Upper lobe of left lung (tissue), 6 donors: Measurements from ENCODE around the gene PRSS57. TPM values are rescaled to one million over a fixed set of nuclear protein-coding genes. Genes with fewer than 3 reads are reported as not detected.

Source experiments
- ATAC-seq, 2 donors: fragments of 200-7000 bp; cut with Tn5 transposase; one replicate each; pipeline ENCODE4 v1.9.1; 2022; ENCODE audit warnings: mild to moderate bottlenecking in 2 of 2, moderate library complexity in 2 of 2; ENCODE audit not compliant: low FRiP score in 2 of 2
- DNase-seq, 2 donors: peaks; one replicate each; pipeline ENCODE4 v3.0.0-alpha.2; 2019 to 2020
- H3K27ac ChIP-seq, 4 donors: fragments of 200-600 bp; sonication (generic); one replicate each; pipeline ENCODE4 v1.5.1; 2016 to 2019
- H3K27me3 ChIP-seq, 4 donors: fragments of 200-600 bp; sonication (generic); one replicate each; pipeline ENCODE4 v1.5.1; 2017 to 2019
- H3K36me3 ChIP-seq, 4 donors: fragments of 200-600 bp; sonication (generic); one replicate each; pipeline ENCODE4 v1.5.1; 2016 to 2019
- H3K4me1 ChIP-seq, 4 donors: fragments of 200-600 bp; sonication (generic); one replicate each; pipeline ENCODE4 v1.5.1; 2018 to 2019
- H3K4me3 ChIP-seq, 4 donors: fragments of 200-600 bp; sonication (generic); one replicate each; pipeline ENCODE4 v1.5.1; 2017 to 2019; ENCODE audit warnings: mild to moderate bottlenecking in 2 of 4, moderate library complexity in 1 of 4
- H3K9me3 ChIP-seq, 4 donors: fragments of 200-600 bp; sonication (generic); one replicate each; pipeline ENCODE4 v1.5.1; 2018 to 2019
- CTCF ChIP-seq, 6 experiments: fragments of 450-650 bp in 4 of 6; fragments of 200-600 bp in 2 of 6; sonication (generic) in 2 of 6; IDR thresholded peaks; one replicate each; pipeline ENCODE4 v1.5.1; 2016 to 2019; ENCODE audit warnings: antibody characterized with exemption in 6 of 6
- EP300 ChIP-seq, 4 donors: sonication (generic); formaldehyde crosslinking; IDR thresholded peaks; one replicate each; pipeline ENCODE4 v1.5.1; 2017; ENCODE audit warnings: antibody characterized with exemption in 4 of 4, control low read depth in 2 of 4
- POLR2A ChIP-seq, 4 donors: fragments of 450-650 bp; IDR thresholded peaks; one replicate each; pipeline ENCODE4 v1.5.1; 2016 to 2017; ENCODE audit warnings: antibody characterized with exemption in 4 of 4, mild to moderate bottlenecking in 2 of 4
- POLR2AphosphoS5 ChIP-seq, 2 donors: sonication (generic); formaldehyde crosslinking; IDR thresholded peaks; one replicate each; pipeline ENCODE4 v1.5.1; 2017; ENCODE audit warnings: antibody characterized with exemption in 2 of 2
- WGBS, 2 donors: methylation state at CpG; one replicate each; pipeline ENCODE4 v1.1.5; 2017 to 2018; 5-methylcytosine and 5-hydroxymethylcytosine counted together
- total RNA-seq, 6 donors: library from RNA; depleted of rRNA in 4 of 6; stranded (reverse); fragments of >200 nt in 4 of 6; gene quantifications; one replicate each; pipeline versions ENCODE4 v1.1.0 to v1.2.1, GENCODE V29; 2016 to 2021
- donor health status: DM: no; HTN: no; CAD: no; lungs with moderate emphysema.
- donor health status: DM: no; HTN: yes; CAD: no; lungs with severe emphysema.

The PRSS57 gene
- total RNA-seq, 6 donors from 2014 or later = 0.37 to 0.46 TPM; not detected in 4

- H3K27ac ChIP-seq = no peak overlapping the region
- H3K9me3 ChIP-seq = no peaks in the 10 kb centered on the region
- no peak overlapping the region for H3K4me3 ChIP-seq
- DNase-seq = no peak
- no peaks in the 10 kb centered on the region for H3K27me3 ChIP-seq
- WGBS, 2 donors = 84 to 87% methylated on average over 19 to 27 of the region's 28 CpGs
- H3K36me3 ChIP-seq = peaks cover 15 to 53% (median 47%) of the 10 kb centered on the region in 4 donors
- TF ChIP-seq EP300 (IDR thresholded peaks at IDR 0.05) = no peak
- TF ChIP-seq POLR2A (IDR thresholded peaks at IDR 0.05) = no peak
- no peak for TF ChIP-seq POLR2AphosphoS5 (IDR thresholded peaks at IDR 0.05)
- TF ChIP-seq CTCF (IDR thresholded peaks at IDR 0.05) = no peak
- no peak for ATAC-seq
- peaks cover 4 to 9% (median 4%) of the 10 kb centered on the region in 4 donors for H3K4me1 ChIP-seq
Measured at GRCh38 chr19:644363-644762, 50.9 kb downstream of the PRSS57 start.

- DNase-seq (peak in 1 of 2 donors; percentile 75), ATAC-seq (no peak)
- H3K27ac ChIP-seq = no peak overlapping the region
- H3K27me3 ChIP-seq = no peaks in the 10 kb centered on the region
- WGBS, 2 donors = 89 to 92% methylated on average over 21 to 24 of the region's 24 CpGs
- peaks cover 15 to 47% (median 41%) of the 10 kb centered on the region in 4 donors for H3K36me3 ChIP-seq
- no peak overlapping the region for H3K4me3 ChIP-seq
- no peaks in the 10 kb centered on the region for H3K9me3 ChIP-seq
- peaks cover 10 to 15% (median 11%) of the 10 kb centered on the region in 4 donors for H3K4me1 ChIP-seq
- TF ChIP-seq CTCF (IDR thresholded peaks at IDR 0.05) (no peak), POLR2A (IDR thresholded peaks at IDR 0.05) (no peak), EP300 (IDR thresholded peaks at IDR 0.05) (no peak), POLR2AphosphoS5 (IDR thresholded peaks at IDR 0.05) (no peak)
Measured at GRCh38 chr19:643736-644135, 51.5 kb downstream of the PRSS57 start.

- TF ChIP-seq POLR2AphosphoS5 (IDR thresholded peaks at IDR 0.05) (no peak), CTCF (IDR thresholded peaks at IDR 0.05) (no peak), EP300 (IDR thresholded peaks at IDR 0.05) (no peak), POLR2A (IDR thresholded peaks at IDR 0.05) (no peak)
- peaks cover 11 to 40% (median 34%) of the 10 kb centered on the region in 4 donors for H3K36me3 ChIP-seq
- no peaks in the 10 kb centered on the region for H3K27me3 ChIP-seq
- ATAC-seq = no peak
- peaks cover 12 to 19% (median 14%) of the 10 kb centered on the region in 4 donors for H3K4me1 ChIP-seq
- H3K9me3 ChIP-seq = no peaks in the 10 kb centered on the region
- H3K4me3 ChIP-seq = no peak overlapping the region
- H3K27ac ChIP-seq = no peak overlapping the region
- peak in 1 of 2 donors; percentile 84 for DNase-seq
- 86 to 96% methylated on average over 27 to 67 of the region's 70 CpGs for WGBS, 2 donors
Measured at GRCh38 chr19:642767-643727, 52.2 kb downstream of the PRSS57 start.

GRCh38 chr19:641702-642101 is 53.5 kb downstream of the PRSS57 start:
- Histone ChIP-seq H3K27ac (no peak overlapping the region), H3K27me3 (no peaks in the 10 kb centered on the region), H3K36me3 (peaks cover 0 to 26% (median 20%) of the 10 kb centered on the region in 4 donors), H3K4me1 (peaks cover 12 to 19% (median 14%) of the 10 kb centered on the region in 4 donors), H3K9me3 (no peaks in the 10 kb centered on the region), H3K4me3 (no peak overlapping the region)
- DNase-seq = peak in 1 of 2 donors; percentile 76
- ATAC-seq = no peak
- 79 to 82% methylated on average over 10 to 14 of the region's 17 CpGs for WGBS, 2 donors
- TF ChIP-seq POLR2A (IDR thresholded peaks at IDR 0.05) (no peak), EP300 (IDR thresholded peaks at IDR 0.05) (no peak), POLR2AphosphoS5 (IDR thresholded peaks at IDR 0.05) (no peak), CTCF (IDR thresholded peaks at IDR 0.05) (no peak)
